Muscle layer of colon (tissue), 2 donors: ENCODE measurements around the gene RASA3.
A peak's percentile ranks its signal among the peaks of the same experiment; 100 is the strongest.
"Not testable (repeated sequence)": the region's sequence is repeated elsewhere in the genome, so short reads cannot be mapped to it uniquely, and the experiment has no call there.

ENCODE experiments used
- H3K27ac ChIP-seq: one replicate; pipeline ENCODE4 v1.7.0; 2013; ENCODE audit warnings: low read depth, mild to moderate bottlenecking, low read length, moderate library complexity
- H3K27me3 ChIP-seq, 2 donors: one replicate each; pipeline ENCODE4 v1.7.0; 2013; ENCODE audit warnings: low read length in 2 of 2, mild to moderate bottlenecking in 2 of 2; ENCODE audit not compliant: insufficient read depth in 2 of 2, control insufficient read depth in 1 of 2
- H3K36me3 ChIP-seq: one replicate; pipeline ENCODE4 v1.7.0; 2013; ENCODE audit warnings: mild to moderate bottlenecking, low read length; ENCODE audit not compliant: insufficient read depth
- H3K4me1 ChIP-seq: one replicate; pipeline ENCODE4 v1.7.0; 2013; ENCODE audit warnings: mild to moderate bottlenecking, low read length; ENCODE audit not compliant: insufficient read depth
- H3K4me3 ChIP-seq, 2 donors: one replicate each; pipeline ENCODE4 v1.7.0; 2013; ENCODE audit warnings: low read length in 2 of 2, low read depth in 1 of 2, mild to moderate bottlenecking in 1 of 2, moderate library complexity in 1 of 2
- H3K9ac ChIP-seq: one replicate; pipeline ENCODE4 v1.7.0; 2013; ENCODE audit warnings: low read length
- H3K9me3 ChIP-seq: one replicate; pipeline ENCODE4 v1.7.0; 2013; ENCODE audit warnings: mild to moderate bottlenecking, low read length
- donor health status: abdominal sarcoma.
- donor health status: Adenocarcinoma of cecum.

Gene RASA3

GRCh38 chr13:114128348-114128623 is 4.1 kb downstream of the RASA3 start:
- Histone ChIP-seq H3K4me1 (peaks cover 32% of the 10 kb centered on the region), H3K36me3 (no peaks in the 10 kb centered on the region), H3K9ac (no peak overlapping the region), H3K9me3 (no peaks in the 10 kb centered on the region), H3K27ac (peak overlapping the region; percentile 45), H3K27me3 (no peaks in the 10 kb centered on the region), H3K4me3 (peak overlapping the region; percentile 3 to 38)

- Histone ChIP-seq H3K27ac (peak overlapping the region; percentile 45), H3K4me1 (peaks cover 32% of the 10 kb centered on the region), H3K4me3 (peak overlapping the region in 1 of 2 donors; percentile 3), H3K36me3 (no peaks in the 10 kb centered on the region), H3K9me3 (no peaks in the 10 kb centered on the region), H3K27me3 (no peaks in the 10 kb centered on the region), H3K9ac (no peak overlapping the region)
These were observed 4.7 kb downstream of the RASA3 start for GRCh38 chr13:114127473-114128347.

- Histone ChIP-seq H3K36me3 (no peaks in the 10 kb centered on the region), H3K9me3 (no peaks in the 10 kb centered on the region), H3K9ac (no peak overlapping the region), H3K27me3 (no peaks in the 10 kb centered on the region), H3K27ac (no peak overlapping the region), H3K4me1 (peaks cover 36% of the 10 kb centered on the region), H3K4me3 (no peak overlapping the region)
These were observed 5.5 kb downstream of the RASA3 start for GRCh38 chr13:114126789-114127472.

- not testable (repeated sequence) for H3K9me3 ChIP-seq, H3K4me3 ChIP-seq, H3K27ac ChIP-seq, H3K36me3 ChIP-seq, H3K9ac ChIP-seq, H3K27me3 ChIP-seq
- H3K4me1 ChIP-seq = peaks cover 38% of the 10 kb centered on the region
These were observed 6.3 kb downstream of the RASA3 start for GRCh38 chr13:114126086-114126485.

- H3K9me3 ChIP-seq = no peaks in the 10 kb centered on the region
These were observed 6.8 kb downstream of the RASA3 start for GRCh38 chr13:114125589-114125988.

GRCh38 chr13:114124921-114125320 is 7.5 kb downstream of the RASA3 start:
- Histone ChIP-seq H3K9ac (no peak overlapping the region), H3K27ac (no peak overlapping the region), H3K27me3 (no peaks in the 10 kb centered on the region), H3K36me3 (no peaks in the 10 kb centered on the region), H3K4me3 (no peak overlapping the region), H3K4me1 (peaks cover 35% of the 10 kb centered on the region), H3K9me3 (no peaks in the 10 kb centered on the region)

More at GRCh38 chr13:114125589-114125988, 6.8 kb downstream of the RASA3 start:
- H3K4me3 ChIP-seq = no peak overlapping the region
- H3K4me1 ChIP-seq = peaks cover 39% of the 10 kb centered on the region
- H3K27me3 ChIP-seq = no peaks in the 10 kb centered on the region
- no peak overlapping the region for H3K9ac ChIP-seq
- no peaks in the 10 kb centered on the region for H3K36me3 ChIP-seq
- H3K27ac ChIP-seq = no peak overlapping the region

- Histone ChIP-seq H3K9me3 (no peaks in the 10 kb centered on the region), H3K36me3 (no peaks in the 10 kb centered on the region), H3K9ac (no peak overlapping the region), H3K27ac (no peak overlapping the region), H3K4me1 (peaks cover 30% of the 10 kb centered on the region), H3K27me3 (no peaks in the 10 kb centered on the region), H3K4me3 (no peak overlapping the region)
These were observed 8.0 kb downstream of the RASA3 start for GRCh38 chr13:114124431-114124830.

- Histone ChIP-seq H3K4me3 (no peak overlapping the region), H3K4me1 (peaks cover 26% of the 10 kb centered on the region), H3K9ac (no peak overlapping the region), H3K27ac (no peak overlapping the region), H3K36me3 (no peaks in the 10 kb centered on the region), H3K9me3 (no peaks in the 10 kb centered on the region), H3K27me3 (no peaks in the 10 kb centered on the region)
These were observed 8.5 kb downstream of the RASA3 start for GRCh38 chr13:114123876-114124275.

GRCh38 chr13:114123448-114123847 is 9.0 kb downstream of the RASA3 start:
- no peak overlapping the region for H3K4me3 ChIP-seq
- H3K9me3 ChIP-seq = no peaks in the 10 kb centered on the region
- no peak overlapping the region for H3K27ac ChIP-seq
- H3K9ac ChIP-seq = no peak overlapping the region
- no peaks in the 10 kb centered on the region for H3K36me3 ChIP-seq
- H3K27me3 ChIP-seq = no peaks in the 10 kb centered on the region
- peaks cover 25% of the 10 kb centered on the region for H3K4me1 ChIP-seq

- Histone ChIP-seq H3K27me3 (no peaks in the 10 kb centered on the region), H3K9me3 (no peaks in the 10 kb centered on the region), H3K36me3 (no peaks in the 10 kb centered on the region), H3K27ac (no peak overlapping the region), H3K9ac (no peak overlapping the region), H3K4me1 (peaks cover 18% of the 10 kb centered on the region), H3K4me3 (no peak overlapping the region)
These were observed 9.7 kb downstream of the RASA3 start for GRCh38 chr13:114122591-114123211.

GRCh38 chr13:114122127-114122511 is 10.3 kb downstream of the RASA3 start:
- Histone ChIP-seq H3K27me3 (no peaks in the 10 kb centered on the region), H3K36me3 (no peaks in the 10 kb centered on the region), H3K9me3 (no peaks in the 10 kb centered on the region), H3K4me1 (peaks cover 14% of the 10 kb centered on the region), H3K4me3 (no peak overlapping the region), H3K27ac (peak overlapping the region; percentile 37), H3K9ac (no peak overlapping the region)
